ENCODE measurements around the gene FHIT.

GRCh38 chr3:60448696-60449095 is 802.6 kb downstream of the FHIT start:
- TF ChIP-seq CTCF (IDR thresholded peaks at IDR 0.05) (no peak), POLR2A (IDR thresholded peaks at IDR 0.05) (no peak)
